Activated CD4-positive, alpha-beta T cell treated with anti-CD3 and anti-CD28 coated beads, Interleukin-2, amount 50 U/mL, for 24 hours (primary cell): ENCODE data around the gene SEC14L1.

Source experiments
- DNase-seq, 2 donors: peaks; one replicate each; pipeline ENCODE4 v3.0.0-alpha.2; 2020; ENCODE audit warnings: low read depth in 1 of 2, low spot score in 1 of 2

Gene SEC14L1

DNA sequence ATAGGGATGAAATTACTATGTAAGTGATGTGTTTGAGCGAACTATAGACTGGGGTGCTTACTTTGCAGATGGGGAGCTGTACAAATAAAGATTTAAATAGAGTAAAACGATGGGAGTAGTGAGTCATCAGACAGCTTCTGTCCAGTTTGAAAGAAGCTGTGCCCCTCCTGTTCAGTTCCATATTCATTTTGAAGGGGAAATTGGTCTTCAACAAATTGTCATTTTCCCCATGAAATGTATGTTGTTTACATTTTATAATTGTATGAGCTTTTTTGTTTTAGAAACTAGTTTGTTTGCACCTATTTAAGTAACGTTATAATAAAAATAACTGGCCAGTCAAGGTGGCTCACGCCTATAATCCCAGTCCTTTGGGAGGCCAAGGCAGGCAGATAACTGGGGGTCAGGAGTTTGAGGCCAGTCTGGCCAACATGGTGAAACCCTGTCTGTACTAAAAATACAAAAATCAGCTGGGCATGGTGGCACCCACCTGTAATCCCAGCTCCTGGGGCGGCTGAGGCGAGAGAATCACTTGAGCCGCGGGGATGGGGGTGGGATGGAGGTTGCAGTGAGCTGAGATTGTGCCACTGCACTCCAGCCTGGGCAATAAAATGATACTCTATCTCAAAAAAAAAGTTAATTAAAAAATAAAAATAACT lies 20.2 kb downstream of the SEC14L1 start:
- no peak for DNase-seq

DNA sequence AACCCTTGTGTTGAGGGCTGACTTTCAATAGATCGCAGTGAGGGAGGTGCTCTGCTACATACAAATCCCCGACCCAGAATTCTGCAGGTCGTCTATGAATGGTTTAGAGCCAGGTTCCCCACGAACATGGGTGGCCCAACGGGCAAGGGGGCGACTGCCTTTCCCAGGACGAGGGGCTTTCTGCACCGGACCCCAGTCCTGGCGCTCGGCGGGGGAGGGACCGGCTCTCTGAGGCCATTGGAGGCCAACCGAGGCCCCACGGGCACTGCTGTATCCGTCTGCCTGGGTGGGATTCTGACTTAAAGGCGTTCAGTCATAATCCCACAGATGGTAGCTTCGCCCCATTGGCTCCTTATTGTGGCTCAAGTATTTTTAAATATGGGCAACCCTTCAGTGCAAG lies 21.2 kb downstream of the SEC14L1 start:
- no peak for DNase-seq

GRCh38 chr17:77163001-77163400 lies 22.2 kb downstream of the SEC14L1 start:
- no peak for DNase-seq

DNA sequence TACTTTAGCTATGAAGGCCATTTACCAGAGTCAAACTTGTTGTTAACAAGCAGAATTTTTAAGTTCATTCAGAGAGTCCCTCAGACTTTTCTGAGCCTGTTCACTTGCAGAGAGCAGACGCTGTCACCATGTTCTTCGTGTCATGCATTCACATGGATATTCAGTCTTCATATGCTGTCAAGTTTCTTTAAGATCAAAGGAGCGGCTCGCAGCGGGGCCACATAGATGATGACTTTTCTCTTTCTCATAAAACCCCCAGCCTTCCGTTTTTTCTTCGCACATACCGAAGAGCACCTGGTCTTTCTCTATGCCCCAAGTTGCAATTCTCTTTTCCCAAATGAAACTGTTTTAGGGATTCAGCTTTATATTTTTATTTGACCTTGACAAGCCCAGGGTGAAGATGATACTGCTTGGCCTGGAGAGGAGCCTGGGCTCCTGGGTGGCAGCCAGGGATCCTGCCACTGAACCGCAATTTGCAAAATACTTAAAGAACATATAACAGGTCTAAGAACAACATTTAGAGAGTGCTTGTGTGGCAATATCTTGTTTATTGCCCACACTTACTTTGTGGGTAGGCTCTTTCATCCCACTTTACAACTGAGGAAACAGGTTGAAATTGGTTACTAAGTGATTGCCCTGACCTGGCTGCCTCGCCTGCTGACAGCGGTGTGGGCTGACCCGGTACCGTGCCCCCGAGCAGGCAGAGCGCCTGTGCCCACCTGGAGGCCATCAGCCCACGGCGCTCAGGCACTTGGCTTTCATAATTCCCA lies 22.9 kb downstream of the SEC14L1 start:
- DNase-seq = no peak

- no peak for DNase-seq
These were observed 23.8 kb downstream of the SEC14L1 start for GRCh38 chr17:77164483-77165091.

DNA sequence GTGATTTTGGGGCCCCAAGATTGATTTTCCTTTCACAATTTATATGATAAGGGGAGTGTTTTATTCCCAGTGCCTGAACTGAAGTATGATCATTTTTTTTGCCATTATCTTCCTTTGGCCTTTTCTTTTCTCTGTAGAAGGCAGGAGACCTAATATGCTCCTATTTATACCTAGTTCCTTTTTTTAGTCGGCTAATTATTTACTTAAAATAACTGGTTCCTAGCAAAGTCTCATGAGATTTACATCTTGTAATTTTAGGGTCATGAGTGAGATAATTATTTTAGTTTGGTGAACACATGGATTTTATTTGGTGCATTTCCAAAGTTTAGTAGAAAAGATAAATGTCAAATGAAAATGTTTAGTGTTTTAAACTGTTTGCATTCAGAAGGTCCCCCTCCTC lies 24.8 kb downstream of the SEC14L1 start:
- DNase-seq = no peak

- DNase-seq = no peak
These were observed 26.9 kb downstream of the SEC14L1 start for GRCh38 chr17:77167472-77168306.

DNA sequence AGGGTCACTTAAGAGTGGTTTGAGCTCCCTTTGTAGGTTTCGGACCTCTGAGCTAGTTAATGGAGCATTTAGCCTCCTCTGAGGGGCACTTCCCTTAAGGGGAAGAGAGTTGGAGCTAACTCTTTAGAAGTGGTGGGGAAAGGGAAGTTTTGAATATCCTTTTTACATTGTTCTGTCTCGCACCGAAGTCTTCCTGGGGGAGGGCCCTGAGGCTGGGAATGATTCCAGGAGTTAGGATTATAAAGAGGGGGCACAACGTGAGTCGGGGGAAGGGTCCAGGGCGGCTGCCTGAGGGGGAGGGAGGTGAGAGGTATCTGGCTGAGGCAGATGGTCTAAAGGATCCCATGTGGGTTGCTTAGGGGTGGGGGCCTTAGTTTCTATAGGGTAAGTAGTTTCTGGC lies 32.3 kb downstream of the SEC14L1 start:
- no peak for DNase-seq

- no peak for DNase-seq
These were observed 34.3 kb downstream of the SEC14L1 start for GRCh38 chr17:77174928-77175661.

DNA sequence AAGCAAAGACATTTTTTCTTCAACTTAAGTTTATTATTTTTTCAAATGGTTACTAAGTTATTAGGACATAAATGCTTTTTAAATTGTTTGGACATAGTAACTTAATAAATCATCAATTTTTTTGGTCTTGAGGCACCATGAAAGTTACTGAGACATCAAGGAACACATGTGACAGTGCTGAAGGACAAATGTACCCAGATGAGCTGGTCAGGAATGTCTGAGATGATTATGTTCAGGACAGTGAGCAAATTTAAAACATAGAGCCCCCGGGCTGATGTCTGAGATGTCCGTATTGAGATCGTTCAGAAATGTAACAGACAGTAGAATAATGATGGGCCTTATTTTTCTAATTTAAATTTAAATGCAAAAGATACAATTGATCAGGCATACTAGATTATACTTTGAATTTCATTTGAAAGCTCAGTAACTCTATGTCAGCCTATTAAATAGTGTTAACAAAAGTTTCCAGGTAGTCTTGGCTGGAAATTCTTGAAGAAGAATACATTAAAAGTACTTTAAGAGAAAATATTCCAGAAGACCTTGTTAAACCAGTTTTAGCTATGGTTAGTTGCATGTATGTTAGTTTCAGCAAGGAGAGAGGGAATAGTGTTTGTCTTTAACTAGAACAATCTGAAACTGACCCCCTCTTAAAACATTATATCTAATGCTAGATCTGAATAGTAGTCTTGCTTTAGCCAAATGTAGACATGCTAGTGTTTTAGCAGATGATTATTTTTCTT lies 36.4 kb downstream of the SEC14L1 start:
- no peak for DNase-seq

GRCh38 chr17:77178050-77178449 lies 37.3 kb downstream of the SEC14L1 start:
- no peak for DNase-seq

DNA sequence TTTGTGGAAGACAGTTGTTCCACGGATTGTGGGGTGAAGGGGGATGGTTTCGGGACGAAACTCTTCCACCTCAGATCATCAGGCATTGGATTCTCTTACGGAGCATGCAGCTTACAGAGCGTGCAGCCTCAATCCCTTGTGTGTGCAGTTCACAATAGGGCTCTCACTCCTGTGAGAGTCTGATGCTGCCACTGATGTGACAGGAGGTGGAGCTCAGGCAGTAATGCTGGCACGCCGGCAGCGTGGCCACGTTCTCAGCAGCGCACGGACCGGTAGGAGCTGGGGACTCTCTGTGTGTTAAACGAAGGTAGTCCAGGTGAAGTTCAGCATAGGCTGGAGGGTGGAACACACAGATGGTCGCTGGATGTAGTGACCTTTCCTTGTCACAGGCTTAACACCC lies 37.8 kb downstream of the SEC14L1 start:
- DNase-seq = no peak

DNA sequence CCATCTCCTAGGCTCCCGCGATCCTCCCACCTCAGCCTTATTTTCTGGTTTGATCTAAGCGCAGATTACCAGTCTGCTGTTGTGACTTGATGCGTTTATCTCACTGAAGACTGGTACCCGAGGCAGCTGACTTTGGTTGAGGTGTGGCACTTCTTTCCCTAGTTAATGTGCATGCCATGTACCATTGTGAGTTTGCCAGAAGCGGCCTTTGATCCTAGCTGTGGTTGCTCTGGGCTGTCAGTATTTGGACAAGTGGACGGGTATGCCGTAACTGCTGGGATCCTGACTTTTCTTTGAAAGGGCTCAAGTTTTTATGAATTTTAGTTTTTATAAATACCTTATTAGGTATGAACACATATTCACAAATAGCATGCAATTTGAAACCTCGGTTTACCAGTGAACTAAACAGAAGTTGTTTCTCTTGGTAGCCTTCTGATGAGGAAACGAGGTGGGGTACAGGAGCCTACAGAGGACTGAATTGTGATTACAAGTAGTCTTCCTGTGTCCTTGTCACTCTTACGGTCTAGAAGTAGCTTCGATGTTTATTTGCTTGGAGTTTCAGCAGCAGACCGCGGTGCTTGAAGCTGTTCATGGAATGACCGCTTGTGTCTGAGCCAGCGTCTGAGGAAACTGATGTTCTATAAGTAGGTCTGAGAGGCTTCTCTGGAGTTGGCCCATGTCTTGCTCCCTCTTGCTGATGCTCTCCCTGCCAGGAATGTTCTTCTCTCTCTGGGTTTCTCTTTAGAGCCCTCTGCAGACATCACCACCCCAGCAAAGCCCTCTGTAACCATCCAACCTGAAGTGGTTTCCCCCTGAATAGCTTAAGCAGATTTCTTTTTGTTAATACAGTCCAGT lies 40.0 kb downstream of the SEC14L1 start:
- DNase-seq = no peak

- no peak for DNase-seq
These were observed 41.7 kb downstream of the SEC14L1 start for GRCh38 chr17:77182205-77183172.

GRCh38 chr17:77184474-77184873 lies 43.7 kb downstream of the SEC14L1 start:
- DNase-seq = no peak

GRCh38 chr17:77185137-77185536 lies 44.4 kb downstream of the SEC14L1 start:
- no peak for DNase-seq

DNA sequence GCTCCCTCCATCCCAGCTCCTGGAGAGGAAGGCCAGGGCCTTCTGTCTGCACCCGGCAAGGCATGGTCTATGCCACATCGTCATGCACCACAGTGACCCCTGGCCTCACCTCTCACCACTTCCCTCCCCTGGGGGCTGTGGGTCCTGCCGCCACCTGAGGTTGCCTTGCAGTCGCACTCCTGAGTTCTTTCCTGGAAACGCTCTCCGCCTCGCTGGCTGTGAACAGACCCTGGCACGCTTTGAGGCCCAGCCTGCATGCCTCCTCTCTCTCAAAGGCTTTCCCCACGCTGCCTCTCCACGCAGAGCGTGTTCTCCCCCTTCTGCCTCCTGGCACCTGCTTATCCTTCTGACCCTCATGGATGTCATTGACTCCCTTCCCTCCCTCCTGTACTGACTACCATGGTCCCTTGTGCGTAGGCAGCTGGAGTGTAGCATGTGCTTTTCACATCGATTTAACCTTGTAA lies 45.4 kb downstream of the SEC14L1 start:
- no peak for DNase-seq
